Upper lobe of right lung (tissue), 1 donor: ENCODE results near the gene OR6V1. TPM values are rescaled to one million over a fixed set of nuclear protein-coding genes. Genes with fewer than 3 reads are reported as not detected.
"Not testable (repeated sequence)": the region's sequence is repeated elsewhere in the genome, so short reads cannot be mapped to it uniquely, and the experiment has no call there.

Experiments used
- ATAC-seq: fragments of 200-7000 bp; cut with Tn5 transposase; one replicate; pipeline ENCODE4 v1.9.1; 2020; ENCODE audit warnings: mild to moderate bottlenecking, moderate library complexity
- DNase-seq: peaks from one replicate; pipeline ENCODE4 v3.0.0-alpha.2; 2020
- H3K27ac ChIP-seq: fragments of 200-600 bp; one replicate; pipeline ENCODE4 v1.8.0; 2022
- H3K27me3 ChIP-seq: fragments of 200-600 bp; one replicate; pipeline ENCODE4 v1.8.0; 2022; ENCODE audit warnings: mild to moderate bottlenecking
- H3K36me3 ChIP-seq: fragments of 200-600 bp; one replicate; pipeline ENCODE4 v1.8.0; 2022
- H3K4me1 ChIP-seq: fragments of 200-600 bp; one replicate; pipeline ENCODE4 v1.8.0; 2022
- H3K4me3 ChIP-seq: fragments of 200-600 bp; one replicate; pipeline ENCODE4 v1.8.0; 2022; ENCODE audit warnings: mild to moderate bottlenecking
- H3K9me3 ChIP-seq: fragments of 200-600 bp; one replicate; pipeline ENCODE4 v1.8.0; 2022
- CTCF ChIP-seq: fragments of 200-600 bp; IDR thresholded peaks from one replicate; pipeline ENCODE4 v1.8.0; 2022; ENCODE audit warnings: antibody characterized with exemption
- intact Hi-C: fragments of 100-400 bp; cut with DNase I; formaldehyde crosslinking; loops from one replicate; pipeline ENCODE4 v1.11.0; 2022
- total RNA-seq: library from RNA; stranded (reverse); fragmentation: NEBNext Ultra II Directional; extraction: Animal tissue kit (Norgen Biotek cat#: 25700); gene quantifications from one replicate; pipeline ENCODE4 v1.2.1, GENCODE V29; 2021
- donor health status: DM: no; HTN: yes; CAD: no; lungs with severe emphysema.

Gene OR6V1
- total RNA-seq, 1 donor from 2014 or later: not detected

- Histone ChIP-seq H3K36me3 (no peaks in the 10 kb centered on the region), H3K4me1 (no peaks in the 10 kb centered on the region), H3K27ac (no peak overlapping the region), H3K27me3 (no peaks in the 10 kb centered on the region), H3K4me3 (no peak overlapping the region), H3K9me3 (peaks cover 15% of the 10 kb centered on the region)
- intact Hi-C loops: no loop called here
- DNase-seq: no peak
- ATAC-seq: no peak
- no peak for TF ChIP-seq CTCF
These were observed 44.0 kb downstream of the OR6V1 start for GRCh38 chr7:143096146-143096545.

- ATAC-seq, H3K27ac ChIP-seq, H3K27me3 ChIP-seq, intact Hi-C loops, H3K4me1 ChIP-seq, H3K36me3 ChIP-seq, DNase-seq, H3K4me3 ChIP-seq: not testable (repeated sequence)
- peaks cover 15% of the 10 kb centered on the region for H3K9me3 ChIP-seq
These were observed 47.4 kb downstream of the OR6V1 start for GRCh38 chr7:143099579-143099978.

Other genes with a start within 250 kb of the OR6V1 start
- 12.8 TPM for gene EPHB6, start 197.3 kb upstream of the OR6V1 start, total RNA-seq
- gene TRPV6, start 166.6 kb upstream of the OR6V1 start, total RNA-seq: 0.38 TPM
- not detected for gene TRPV5, start 118.6 kb upstream of the OR6V1 start, total RNA-seq
- not detected for gene LLCFC1, start 112.9 kb upstream of the OR6V1 start, total RNA-seq
- gene KEL, start 90.0 kb upstream of the OR6V1 start, total RNA-seq: 0.87 TPM
- not detected for gene OR9A2, start 25.2 kb upstream of the OR6V1 start, total RNA-seq
- gene PIP, start 79.7 kb downstream of the OR6V1 start, total RNA-seq: not detected
- gene TAS2R39, start 131.1 kb downstream of the OR6V1 start, total RNA-seq: not detected
- not detected for gene TAS2R40, start 169.7 kb downstream of the OR6V1 start, total RNA-seq
- 149 TPM for gene GSTK1, start 211.1 kb downstream of the OR6V1 start, total RNA-seq
- gene TMEM139, start 232.6 kb downstream of the OR6V1 start, total RNA-seq: 25.1 TPM
- 26.7 TPM for gene CASP2, start 236.0 kb downstream of the OR6V1 start, total RNA-seq